GM12892 (cell line): ENCODE measurements around the gene PPP1R18.

Experiments
- POLR2A ChIP-seq: IDR thresholded peaks from 2 replicates; pipeline ENCODE4 v1.6.1; 2011; ENCODE audit warnings: low read depth, low read length, control low read depth
- POLR2AphosphoS5 ChIP-seq: IDR thresholded peaks from 2 replicates; pipeline ENCODE4 v1.6.1; 2011; ENCODE audit warnings: low read depth, low read length, control low read depth
- TAF1 ChIP-seq: IDR thresholded peaks from 2 replicates; pipeline ENCODE4 v1.6.1; 2011; ENCODE audit warnings: low read depth, mild to moderate bottlenecking, control low read depth, low read length, borderline replicate concordance

- TF ChIP-seq POLR2A (peak; percentile 62; the same call in 1 of the 2 replicates), POLR2AphosphoS5 (peak; percentile 36; the same call in 1 of the 2 replicates), TAF1 (no peak)
Measured at GRCh38 chr6:30686009-30686907, at the start of gene PPP1R18.
